Measurements from ENCODE around the gene RHOC.
"Not testable (repeated sequence)": the region's sequence is repeated elsewhere in the genome, so short reads cannot be mapped to it uniquely, and the experiment has no call there.

RHOC gene

GRCh38 chr1:112706505-112707220, at the start of gene RHOC:
Gene RHOC, minus strand, starts transcription at chr1:112707127. Its CDS starts 3,328 bp downstream, at chr1:112703799.
- DNase-seq = peak; percentile 39

GRCh38 chr1:112754116-112754628, 47.2 kb upstream of the RHOC start:
- DNase-seq = no peak

DNA sequence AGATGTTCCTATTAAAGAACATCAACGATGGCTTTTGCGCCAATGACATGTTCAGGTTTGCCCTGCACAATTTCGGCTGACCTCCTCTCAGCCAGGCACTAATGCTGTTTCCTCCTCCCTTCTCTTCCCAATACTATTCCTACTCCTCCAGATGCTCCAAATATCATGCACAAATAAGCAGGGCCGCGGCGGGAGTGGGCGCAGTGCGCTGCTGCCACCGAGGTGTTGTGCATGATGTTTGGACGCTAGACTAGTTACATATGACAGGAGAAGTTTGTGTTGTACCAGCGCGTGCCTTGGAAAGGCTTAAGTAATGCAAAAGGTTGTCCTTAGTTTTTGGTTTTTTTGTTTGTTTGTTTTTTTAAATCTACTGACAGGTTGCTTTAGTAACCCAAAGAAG, 41.5 kb upstream of the RHOC start:
- DNase-seq = no peak

GRCh38 chr1:112744009-112744578, 37.2 kb upstream of the RHOC start:
- DNase-seq = no peak

GRCh38 chr1:112743174-112744008, 36.5 kb upstream of the RHOC start:
- DNase-seq = no peak

DNA sequence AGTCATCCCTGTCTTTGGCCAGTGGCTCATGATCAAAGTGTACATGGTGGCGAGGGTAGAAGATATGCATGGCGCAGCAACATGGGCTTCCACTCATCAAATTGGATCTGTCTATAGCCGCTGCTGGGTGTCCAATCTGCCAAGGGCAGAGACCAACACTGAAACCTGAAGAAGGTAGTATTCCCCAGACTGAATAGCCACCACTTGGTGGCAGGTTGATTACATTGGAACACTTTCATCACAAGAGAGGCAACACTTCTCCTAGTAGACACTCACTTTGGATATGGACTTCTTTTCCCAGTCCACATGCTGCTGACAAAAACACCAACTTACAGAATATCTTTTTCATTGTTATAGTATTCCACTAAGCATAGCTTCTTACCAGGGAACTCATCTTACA, 30.6 kb upstream of the RHOC start:
- no peak for DNase-seq

DNA sequence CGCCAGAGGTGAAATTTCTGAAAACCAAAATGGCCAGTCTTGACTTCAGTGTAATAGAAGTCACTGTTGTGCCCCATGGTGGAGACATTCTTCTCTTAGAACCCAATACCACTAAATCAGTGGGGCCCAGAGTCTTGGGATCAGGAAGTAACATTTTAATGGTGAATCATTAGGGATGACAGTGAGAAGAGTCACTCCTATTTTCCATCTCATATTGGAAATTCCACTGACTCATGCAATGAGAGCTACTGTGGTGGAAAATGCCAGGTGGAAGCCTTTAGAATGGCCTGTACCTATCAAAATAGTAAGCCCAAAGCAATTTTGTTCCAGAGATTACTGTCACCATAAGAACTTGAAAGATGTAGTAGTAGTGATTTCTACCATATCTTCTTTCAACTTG, 28.8 kb upstream of the RHOC start:
- DNase-seq = peak; percentile 36

DNA sequence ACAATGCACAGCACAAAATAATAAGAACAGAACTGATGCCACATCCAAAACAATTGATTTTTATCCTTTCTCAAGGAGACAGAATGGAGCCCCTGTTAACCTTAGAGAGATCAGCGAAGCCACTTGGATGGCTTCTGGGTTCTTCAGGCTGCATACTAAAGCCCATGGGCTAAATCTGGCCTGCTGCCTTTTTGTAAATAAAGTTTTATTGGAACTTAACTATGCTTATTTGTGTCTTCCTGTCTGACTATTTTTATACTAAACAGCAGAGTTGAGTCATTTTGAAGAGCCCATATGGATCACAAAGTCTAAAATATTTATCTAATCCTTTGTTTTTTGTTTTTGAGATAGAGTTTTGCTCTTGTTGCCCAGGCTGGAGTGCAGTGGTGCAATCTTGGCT, 24.5 kb upstream of the RHOC start:
- no peak for DNase-seq

DNA sequence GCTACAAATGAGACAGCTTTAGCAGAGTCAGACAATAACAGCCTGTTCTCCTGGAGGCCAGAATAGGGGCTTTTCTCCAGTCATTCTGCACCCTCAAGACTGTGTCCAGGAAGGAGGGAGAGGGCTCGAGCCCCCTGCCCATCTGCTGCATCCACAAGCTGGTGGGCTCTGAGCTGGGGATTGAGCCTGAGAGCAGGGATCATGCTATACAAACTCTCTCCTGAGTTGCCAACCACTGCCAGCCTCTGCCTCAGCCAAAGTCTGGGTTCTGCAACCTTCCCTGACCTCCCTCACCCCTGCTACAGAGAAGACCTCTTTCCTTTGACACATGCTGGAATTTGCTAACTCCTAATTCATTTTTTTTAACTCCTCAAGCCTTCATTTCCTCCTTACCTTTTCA, 23.0 kb upstream of the RHOC start:
- no peak for DNase-seq

DNA sequence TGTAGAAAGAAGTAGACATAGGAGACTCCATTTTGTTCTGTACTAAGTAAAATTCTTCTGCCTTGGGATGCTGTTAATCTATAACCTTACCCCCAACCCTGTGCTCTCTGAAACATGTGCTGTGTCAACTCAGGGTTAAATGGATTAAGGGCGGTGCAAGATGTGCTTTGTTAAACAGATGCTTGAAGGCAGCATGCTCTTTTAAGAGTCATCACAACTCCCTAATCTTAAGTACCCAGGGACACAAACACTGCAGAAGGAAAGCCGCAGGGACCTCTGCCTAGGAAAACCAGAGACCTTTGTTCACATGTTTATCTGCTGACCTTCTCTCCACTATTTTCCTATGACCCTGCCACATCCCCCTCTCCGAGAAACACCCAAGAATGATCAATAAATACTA, 22.1 kb upstream of the RHOC start:
- not testable (repeated sequence) for DNase-seq

DNA sequence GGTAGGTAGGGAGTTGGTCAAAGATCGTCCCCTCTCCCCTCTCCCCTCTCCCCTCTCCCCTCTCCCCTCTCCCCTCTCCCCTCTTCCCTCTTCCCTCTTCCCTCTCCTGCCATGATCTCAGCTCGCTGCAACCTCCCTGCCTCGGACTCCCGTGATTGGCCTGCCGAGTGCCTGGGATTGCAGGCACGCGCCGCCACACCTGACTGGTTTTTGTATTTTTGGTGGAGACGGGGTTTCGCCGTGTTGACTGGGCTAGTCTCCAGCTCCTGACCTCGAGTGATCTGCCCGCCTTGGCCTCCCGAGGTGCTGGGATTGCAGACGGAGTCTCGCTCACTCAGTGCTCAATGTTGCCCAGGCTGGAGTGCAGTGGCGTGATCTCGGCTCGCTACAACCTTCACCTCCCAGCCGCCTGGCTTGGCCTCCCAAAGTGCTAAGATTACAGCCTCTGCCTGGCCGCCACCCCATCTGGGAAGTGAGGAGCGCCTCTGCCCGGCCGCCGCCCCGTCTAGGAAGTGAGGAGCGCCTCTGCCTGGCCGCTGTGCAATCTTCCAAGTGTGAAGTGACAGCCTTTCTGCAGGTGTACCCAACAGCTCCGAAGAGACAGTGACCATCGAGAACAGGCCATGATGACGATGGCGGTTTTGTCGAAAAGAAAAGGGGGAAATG, 21.5 kb upstream of the RHOC start:
- not testable (repeated sequence) for DNase-seq

GRCh38 chr1:112727716-112728115, 20.8 kb upstream of the RHOC start:
- DNase-seq = no peak

DNA sequence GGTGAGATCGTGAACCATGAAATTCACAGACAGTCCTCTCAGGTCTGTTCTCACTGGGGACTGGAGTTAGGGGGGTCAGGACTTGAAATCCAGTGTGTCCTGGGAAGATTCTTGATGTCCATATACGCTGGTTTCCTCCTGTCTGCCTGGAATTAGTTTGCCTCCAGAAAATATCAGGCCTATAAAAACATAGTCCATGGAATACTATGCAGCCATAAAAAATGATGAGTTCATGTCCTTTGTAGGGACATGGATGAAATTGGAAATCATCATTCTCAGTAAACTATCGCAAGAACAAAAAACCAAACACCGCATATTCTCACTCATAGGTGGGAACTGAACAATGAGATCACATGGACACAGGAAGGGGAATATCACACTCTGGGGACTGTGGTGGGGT, 17.3 kb upstream of the RHOC start:
- DNase-seq = not testable (repeated sequence)

DNA sequence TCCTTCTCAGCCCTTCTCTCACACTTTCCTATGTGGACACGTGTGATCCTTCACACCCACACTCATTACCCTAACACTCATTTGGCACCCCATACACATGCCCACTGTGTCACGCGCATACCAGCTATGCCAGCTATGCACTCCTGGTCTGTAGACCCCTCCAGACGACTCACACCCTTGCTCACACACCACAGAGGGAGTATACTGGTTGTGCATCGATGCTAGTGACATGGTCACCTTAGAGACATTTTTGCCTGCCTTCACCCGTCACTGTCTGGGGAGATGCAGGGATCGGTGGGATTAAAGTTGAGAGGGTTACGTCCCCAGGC, 16.5 kb upstream of the RHOC start:
- DNase-seq = no peak

GRCh38 chr1:112722601-112723510, 15.9 kb upstream of the RHOC start:
- peak; percentile 51 for DNase-seq

DNA sequence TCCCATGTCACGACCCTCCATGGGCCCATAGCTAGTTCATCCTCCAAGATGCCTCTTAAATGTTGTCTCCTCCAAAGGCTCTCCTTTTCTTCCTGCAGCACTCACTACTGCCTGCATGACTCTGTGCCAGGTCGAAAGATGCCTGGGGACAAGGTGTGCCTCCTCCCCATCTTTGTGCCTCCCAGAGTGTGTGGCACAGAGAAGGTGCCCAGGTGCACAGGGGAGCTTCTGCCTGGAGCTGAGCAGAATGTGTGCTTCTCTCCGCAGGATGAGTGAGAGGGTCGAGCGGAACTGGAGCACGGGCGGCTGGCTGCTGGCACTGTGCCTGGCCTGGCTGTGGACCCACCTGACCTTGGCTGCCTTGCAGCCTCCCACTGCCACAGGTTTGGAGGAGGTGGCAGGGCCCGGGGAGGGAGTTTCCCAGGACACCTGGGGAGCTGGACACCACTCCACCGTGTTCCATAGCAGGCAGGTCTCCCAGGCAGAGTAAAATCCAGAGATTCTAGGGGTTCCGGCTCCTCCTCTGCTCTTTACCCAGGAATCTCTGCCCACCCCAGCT, 15.1 kb upstream of the RHOC start:
- no peak for DNase-seq

DNA sequence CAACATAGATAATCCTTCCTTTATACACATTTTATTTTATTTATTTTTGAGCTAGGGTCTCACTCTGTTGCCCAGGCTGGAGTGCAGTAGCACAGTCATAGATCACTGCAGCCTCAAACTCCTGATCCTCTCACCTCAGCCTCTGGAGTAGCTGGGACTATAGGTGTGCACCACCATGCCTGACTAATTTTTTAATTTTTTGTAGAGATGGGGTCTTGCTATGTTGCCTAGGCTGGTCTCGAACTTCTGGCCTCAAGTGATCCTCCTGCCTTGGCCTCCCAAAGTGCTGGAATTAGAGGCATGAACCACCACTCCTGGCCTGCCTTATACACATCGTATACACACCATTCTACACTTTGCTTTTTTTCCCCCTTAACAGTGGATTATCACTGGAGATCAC, 14.4 kb upstream of the RHOC start:
- not testable (repeated sequence) for DNase-seq

- no peak for DNase-seq
These were observed 13.9 kb upstream of the RHOC start for GRCh38 chr1:112720800-112721199.

DNA sequence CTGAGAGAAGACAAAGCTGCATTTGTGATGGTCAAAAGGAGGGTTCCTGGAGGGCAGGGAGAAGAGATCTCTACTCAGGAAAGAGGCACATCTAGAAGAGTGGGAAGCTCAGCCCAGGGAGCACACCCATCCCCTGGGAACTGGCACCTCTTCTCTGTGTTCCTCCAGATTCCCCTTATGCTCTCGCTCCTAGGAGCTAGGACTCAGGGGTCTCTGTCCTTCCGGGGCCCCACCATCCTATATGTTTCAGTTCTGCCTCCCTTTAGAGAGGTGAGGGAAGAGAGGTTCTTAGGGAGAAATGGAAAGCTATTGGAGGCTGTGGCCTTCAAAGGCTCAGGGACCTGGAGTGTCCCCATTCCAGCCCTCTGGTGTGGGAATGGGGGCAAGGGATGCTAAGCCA, 12.8 kb upstream of the RHOC start:
- DNase-seq = no peak

GRCh38 chr1:112718691-112719418, 11.9 kb upstream of the RHOC start:
- peak; percentile 87 for DNase-seq

GRCh38 chr1:112717263-112717873, 10.4 kb upstream of the RHOC start:
- no peak for DNase-seq

Data from activated CD4-positive, alpha-beta T cell treated with anti-CD3 and anti-CD28 coated beads for 48 hours (primary cell).